Heart left ventricle (tissue), 16 donors: ENCODE measurements around the gene RAD51B. TPM values are rescaled to one million over a fixed set of nuclear protein-coding genes. Genes with fewer than 3 reads are reported as not detected.

Experiments used
- ATAC-seq, 4 donors: fragments of 200-7000 bp; cut with Tn5 transposase; one replicate each; pipeline ENCODE4 v1.9.1; 2020 to 2022; ENCODE audit warnings: moderate library complexity in 4 of 4, mild to moderate bottlenecking in 3 of 4, moderate number of reproducible peaks in 1 of 4
- DNase-seq, 5 donors: peaks; one replicate each; pipeline ENCODE4 v3.0.0-alpha.2; 2020
- H3K27ac ChIP-seq, 12 donors: fragments of 200-600 bp; sonication (generic) in 4 of 12; one replicate each; pipeline versions ENCODE4 v1.5.0 to v1.8.0; 2016 to 2022; ENCODE audit warnings: mild to moderate bottlenecking in 2 of 12
- H3K27me3 ChIP-seq, 9 donors: fragments of 200-600 bp; sonication (generic) in 2 of 9; one replicate each; pipeline versions ENCODE4 v1.5.1 to v1.8.0; 2016 to 2022; ENCODE audit warnings: mild to moderate bottlenecking in 3 of 9
- H3K36me3 ChIP-seq, 9 donors: fragments of 200-600 bp; sonication (generic) in 2 of 9; one replicate each; pipeline versions ENCODE4 v1.5.0 to v1.8.0; 2018 to 2022; ENCODE audit warnings: mild to moderate bottlenecking in 2 of 9
- H3K4me1 ChIP-seq, 12 donors: fragments of 200-600 bp; sonication (generic) in 4 of 12; one replicate each; pipeline versions ENCODE4 v1.5.0 to v1.8.0; 2016 to 2022; ENCODE audit warnings: mild to moderate bottlenecking in 3 of 12
- H3K4me3 ChIP-seq, 12 donors: fragments of 200-600 bp; sonication (generic) in 4 of 12; one replicate each; pipeline versions ENCODE4 v1.5.0 to v1.8.0; 2017 to 2022; ENCODE audit warnings: mild to moderate bottlenecking in 9 of 12, moderate library complexity in 4 of 12
- H3K9me3 ChIP-seq, 12 donors: fragments of 200-600 bp; sonication (generic) in 4 of 12; one replicate each; pipeline versions ENCODE4 v1.5.0 to v1.8.0; 2016 to 2022; ENCODE audit warnings: mild to moderate bottlenecking in 1 of 12
- POLR2A ChIP-seq, 2 donors: fragments of 450-650 bp; IDR thresholded peaks; one replicate each; pipeline ENCODE4 v1.6.1; 2017; ENCODE audit warnings: antibody characterized with exemption in 2 of 2, mild to moderate bottlenecking in 2 of 2, moderate library complexity in 2 of 2
- WGBS, 4 donors: extraction: QIAGEN DNeasy Blood & Tissue Kit in 2 of 4; methylation state at CpG; one replicate each; pipeline versions ENCODE4 v1.1.5 to v1.1.7; 2013 to 2018; 5-methylcytosine and 5-hydroxymethylcytosine counted together
- intact Hi-C, 10 donors: fragments of 100-400 bp; cut with DNase I; formaldehyde crosslinking; loops; one replicate each; pipeline versions ENCODE4 v1.11.1 to v1.14.2; 2022
- polyA plus RNA-seq, 2 donors: library from polyadenylated mRNA; stranded (reverse); fragments of 200-250 nt; gene quantifications; one replicate each; pipeline ENCODE4 v1.2.3, GENCODE V29; 2013
- total RNA-seq, 9 donors: library from RNA; depleted of rRNA in 2 of 9; stranded (reverse); fragments of >200 nt in 2 of 9; fragmentation: NEBNext Ultra II Directional in 3 of 9; extraction: Animal tissue kit (Norgen Biotek cat#: 25700) in 3 of 9; gene quantifications; one replicate each; pipeline versions ENCODE4 v1.1.0 to v1.2.4, GENCODE V29; 2016 to 2023
- TF ChIP-seq, protein P1 (sequence below), 12 donors: fragments of 200-600 bp; sonication (generic) in 4 of 12; IDR thresholded peaks; one replicate each; pipeline versions ENCODE4 v1.5.0 to v1.8.0; 2018 to 2022; ENCODE audit warnings: antibody characterized with exemption in 12 of 12, mild to moderate bottlenecking in 5 of 12
- donor health status: ischemic (EF 13 %, LVEDD 7.1; RV severe dilation, severe dysfunction).
- donor health status: healthy with polysubstance abuse.
- donor health status: DM: no; HTN: yes; CAD: no.
- donor health status: DM: no; HTN: no; CAD: no.
- donor health status: ischemic (EF 25% LVEDD 6.9; RV normal size, moderate dysfunction).
- donor health status: ischemic (EF 25% LVEDD 5.7; RV mildly dilated, moderate dysfunction).
- donor health status: healthy.
- donor health status: DM: yes; HTN: yes; CAD: no.
- donor health status: ischemic (EF 35%, LVEDD 5.7; RV mildly dilated, moderate dysfunction).
- donor health status: nonischemic (EF 11% LVEDD 7.7; RV severe dilation, severe dysfunction).
- donor health status: DM: yes; HTN: yes; CAD: no.
- donor health status: PGD.
- donor health status: ischemic (EF 29% LVEDD 5.4; RV normal size, mild dysfunction).
- donor health status: nonischemic (EF 23%, LVEDD 6.1; RV moderate dilation, normal function).

The RAD51B gene
- total and polyA plus RNA-seq, 11 donors, result 1.3 to 11.3 (median 3.2) TPM

DNA sequence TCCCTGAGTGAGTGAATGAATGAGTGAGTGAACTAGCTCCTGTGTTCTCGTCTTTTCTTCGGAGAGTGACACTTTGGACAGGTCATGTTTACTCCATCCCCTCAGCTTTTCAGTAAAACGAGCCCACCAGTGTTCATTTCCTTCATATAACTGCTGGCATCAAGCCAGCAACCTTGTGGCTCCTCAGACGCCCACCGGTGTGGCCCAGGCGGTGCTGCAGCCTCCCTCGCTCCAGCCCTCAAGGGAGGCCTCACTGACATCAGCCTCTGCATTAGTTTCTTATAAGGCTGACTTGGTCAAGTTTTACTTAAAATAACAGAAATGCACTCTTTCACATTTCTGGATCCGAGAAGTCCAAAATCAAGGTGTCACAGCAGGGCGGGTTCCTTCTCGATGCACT lies 785.2 kb downstream of the RAD51B start:
- WGBS, 4 donors, result 85 to 94% (median 93%) methylated on average over 10 of the region's 10 CpGs
- TF ChIP-seq, protein P1, sequence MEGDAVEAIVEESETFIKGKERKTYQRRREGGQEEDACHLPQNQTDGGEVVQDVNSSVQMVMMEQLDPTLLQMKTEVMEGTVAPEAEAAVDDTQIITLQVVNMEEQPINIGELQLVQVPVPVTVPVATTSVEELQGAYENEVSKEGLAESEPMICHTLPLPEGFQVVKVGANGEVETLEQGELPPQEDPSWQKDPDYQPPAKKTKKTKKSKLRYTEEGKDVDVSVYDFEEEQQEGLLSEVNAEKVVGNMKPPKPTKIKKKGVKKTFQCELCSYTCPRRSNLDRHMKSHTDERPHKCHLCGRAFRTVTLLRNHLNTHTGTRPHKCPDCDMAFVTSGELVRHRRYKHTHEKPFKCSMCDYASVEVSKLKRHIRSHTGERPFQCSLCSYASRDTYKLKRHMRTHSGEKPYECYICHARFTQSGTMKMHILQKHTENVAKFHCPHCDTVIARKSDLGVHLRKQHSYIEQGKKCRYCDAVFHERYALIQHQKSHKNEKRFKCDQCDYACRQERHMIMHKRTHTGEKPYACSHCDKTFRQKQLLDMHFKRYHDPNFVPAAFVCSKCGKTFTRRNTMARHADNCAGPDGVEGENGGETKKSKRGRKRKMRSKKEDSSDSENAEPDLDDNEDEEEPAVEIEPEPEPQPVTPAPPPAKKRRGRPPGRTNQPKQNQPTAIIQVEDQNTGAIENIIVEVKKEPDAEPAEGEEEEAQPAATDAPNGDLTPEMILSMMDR (IDR thresholded peaks at IDR 0.05), result no peak
- no peak for TF ChIP-seq POLR2A (IDR thresholded peaks at IDR 0.05)
- intact Hi-C loops, result no loop called here

DNA sequence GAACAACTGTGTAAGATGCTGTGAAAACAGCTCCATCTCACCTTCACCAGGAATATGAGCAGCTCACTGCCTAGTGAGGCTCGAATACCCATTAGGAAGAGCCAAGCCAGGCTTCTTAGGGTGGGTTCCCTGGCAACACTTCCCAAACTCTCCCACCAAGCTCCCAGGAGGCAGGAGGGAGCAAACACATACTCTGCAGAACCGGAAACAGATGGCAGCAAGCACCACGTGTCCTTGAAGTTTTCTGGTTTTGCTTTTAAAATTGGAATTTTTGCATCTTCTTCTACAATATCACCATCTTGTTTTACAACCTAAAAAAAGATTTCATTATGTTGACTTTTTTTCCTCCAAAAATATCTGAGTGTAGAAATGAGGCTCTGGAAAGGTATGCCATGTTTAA lies 786.6 kb downstream of the RAD51B start:
- Histone ChIP-seq H3K4me3 (no peak overlapping the region), H3K4me1 (peaks cover 0 to 43% (median 22%) of the 10 kb centered on the region in 12 donors), H3K27me3 (no peaks in the 10 kb centered on the region), H3K9me3 (peaks cover 0 to 11% (median 0%) of the 10 kb centered on the region in 12 donors), H3K27ac (peak overlapping the region in 2 of 12 donors; percentile 84 to 92), H3K36me3 (no peaks in the 10 kb centered on the region)
- ATAC-seq (no peak), DNase-seq (no peak)
- intact Hi-C loops, result no loop called here
- TF ChIP-seq POLR2A (IDR thresholded peaks at IDR 0.05), result no peak
- TF ChIP-seq, protein P1 (IDR thresholded peaks at IDR 0.05), result no peak
- 64 to 75% (median 69%) methylated on average over 3 of the region's 3 CpGs for WGBS, 4 donors

More for the DNA sequence above, 785.2 kb downstream of the RAD51B start:
- no peaks in the 10 kb centered on the region for H3K36me3 ChIP-seq
- peaks cover 0 to 48% (median 24%) of the 10 kb centered on the region in 12 donors for H3K4me1 ChIP-seq
- H3K27ac ChIP-seq, result no peak overlapping the region
- H3K9me3 ChIP-seq, result peaks cover 0 to 11% (median 0%) of the 10 kb centered on the region in 12 donors
- no peaks in the 10 kb centered on the region for H3K27me3 ChIP-seq
- ATAC-seq (no peak), DNase-seq (no peak)
- no peak overlapping the region for H3K4me3 ChIP-seq

DNA sequence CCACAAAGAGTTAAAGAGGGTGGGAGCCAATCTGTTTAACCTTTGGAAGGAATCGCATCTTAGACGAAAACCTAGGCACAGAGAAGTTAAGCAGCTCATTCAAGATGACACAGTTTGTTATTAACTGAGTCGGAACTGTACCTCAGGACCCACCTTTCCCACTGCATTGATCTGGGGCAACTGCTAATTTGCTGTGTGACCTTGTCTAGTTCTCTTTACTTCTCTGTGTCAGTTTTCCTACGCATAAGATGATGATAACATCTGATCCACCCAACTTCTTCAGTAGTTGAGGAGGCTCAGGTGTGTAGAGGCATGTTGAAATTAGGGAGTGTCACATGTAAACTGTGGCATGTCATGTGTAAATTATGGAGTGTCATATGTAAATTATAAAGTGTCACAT lies 787.1 kb downstream of the RAD51B start:
- 93 to 96% (median 95%) methylated on average over 4 of the region's 4 CpGs for WGBS, 4 donors
- Histone ChIP-seq H3K4me1 (peaks cover 0 to 48% (median 27%) of the 10 kb centered on the region in 12 donors), H3K27ac (peak overlapping the region in 9 of 12 donors; percentile 51 to 92 (median 79)), H3K4me3 (no peak overlapping the region), H3K9me3 (peaks cover 0 to 11% (median 0%) of the 10 kb centered on the region in 12 donors), H3K27me3 (no peaks in the 10 kb centered on the region), H3K36me3 (no peaks in the 10 kb centered on the region)
- TF ChIP-seq, protein P1 (IDR thresholded peaks at IDR 0.05), result no peak
- no peak for TF ChIP-seq POLR2A (IDR thresholded peaks at IDR 0.05)
- intact Hi-C loops, result no loop called here
- no peak for ATAC-seq
- DNase-seq, result no peak

DNA sequence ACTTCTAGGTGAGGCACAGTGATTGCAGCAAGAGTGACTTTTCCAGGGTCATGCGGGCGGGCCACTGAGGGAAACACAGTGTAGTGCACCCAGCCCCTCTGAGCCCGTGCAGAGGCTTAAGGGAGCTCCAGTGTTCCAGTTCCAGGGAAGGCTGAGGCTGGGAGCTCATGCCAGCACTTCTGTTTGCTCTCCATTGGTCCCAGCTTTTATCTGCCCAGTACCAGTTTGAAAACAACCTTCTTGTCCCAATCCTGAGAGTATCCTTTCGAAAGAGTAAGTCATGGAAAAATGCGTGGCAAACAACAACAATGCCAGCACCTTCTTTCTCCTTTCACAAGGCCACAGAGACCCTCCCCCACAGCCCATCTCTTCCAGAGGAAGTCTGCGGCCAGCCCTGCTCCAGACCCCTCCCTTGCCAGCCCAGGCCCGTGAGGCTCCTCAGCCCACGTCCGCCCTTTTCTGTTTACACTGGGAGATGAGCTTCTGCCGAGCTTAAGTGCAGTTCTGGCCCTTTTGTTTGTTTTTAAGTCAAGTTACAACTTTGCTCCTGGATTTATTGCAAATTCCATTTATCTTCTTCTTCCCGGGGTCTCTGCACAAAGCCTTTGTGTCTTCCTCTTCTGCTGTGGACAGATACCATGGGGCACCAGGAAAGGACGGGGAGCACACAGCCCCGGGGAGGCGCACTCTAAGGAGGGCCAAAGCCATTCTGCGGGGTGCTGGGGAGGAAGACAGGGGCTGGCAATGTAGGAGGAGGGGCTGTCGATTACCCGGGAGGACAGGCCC lies 787.7 kb downstream of the RAD51B start:
- no peak for TF ChIP-seq POLR2A (IDR thresholded peaks at IDR 0.05)
- TF ChIP-seq, protein P1 (IDR thresholded peaks at IDR 0.05), result no peak
- WGBS, 4 donors, result 62 to 77% (median 75%) methylated on average over 17 of the region's 17 CpGs
- DNase-seq, result peak in 2 of 5 donors; percentile 40 to 54
- Histone ChIP-seq H3K36me3 (no peaks in the 10 kb centered on the region), H3K27me3 (no peaks in the 10 kb centered on the region), H3K27ac (peak overlapping the region; percentile 26 to 92 (median 70)), H3K9me3 (peaks cover 0 to 11% (median 0%) of the 10 kb centered on the region in 12 donors), H3K4me3 (no peak overlapping the region), H3K4me1 (peaks cover 0 to 54% (median 32%) of the 10 kb centered on the region in 12 donors)
- intact Hi-C loops, result no loop called here
- peak in 1 of 4 donors; percentile 33 for ATAC-seq
